GM08714 (cell line): ENCODE data around the gene SLC7A8.

Source experiments
- H3K4me3 ChIP-seq: fragments of 200-500 bp; sonication (Bioruptor generic); 2 replicates; pipeline ENCODE4 v1.5.1; 2014; ENCODE audit warnings: mild to moderate bottlenecking, low read length, inconsistent platforms
- ZNF274 ChIP-seq: IDR thresholded peaks from 2 replicates; pipeline ENCODE4 v1.6.1; 2012; ENCODE audit warnings: mild to moderate bottlenecking, low read depth, low read length

Gene SLC7A8

GRCh38 chr14:23077962-23078361 lies 105.5 kb downstream of the SLC7A8 start:
- H3K4me3 ChIP-seq, result no peak overlapping the region
- no peak for TF ChIP-seq ZNF274

GRCh38 chr14:23076785-23077408 lies 106.6 kb downstream of the SLC7A8 start:
- no peak for TF ChIP-seq ZNF274
- H3K4me3 ChIP-seq, result no peak overlapping the region
